COLO829 (cell line): Measurements from ENCODE around the gene CDR2.

Source experiments
- DNase-seq: peaks from one replicate; pipeline ENCODE4 v3.0.0; 2012; ENCODE audit warnings: low spot score

Gene CDR2

GRCh38 chr16:22324787-22325597 is 49.4 kb downstream of the CDR2 start:
- DNase-seq = no peak

DNA sequence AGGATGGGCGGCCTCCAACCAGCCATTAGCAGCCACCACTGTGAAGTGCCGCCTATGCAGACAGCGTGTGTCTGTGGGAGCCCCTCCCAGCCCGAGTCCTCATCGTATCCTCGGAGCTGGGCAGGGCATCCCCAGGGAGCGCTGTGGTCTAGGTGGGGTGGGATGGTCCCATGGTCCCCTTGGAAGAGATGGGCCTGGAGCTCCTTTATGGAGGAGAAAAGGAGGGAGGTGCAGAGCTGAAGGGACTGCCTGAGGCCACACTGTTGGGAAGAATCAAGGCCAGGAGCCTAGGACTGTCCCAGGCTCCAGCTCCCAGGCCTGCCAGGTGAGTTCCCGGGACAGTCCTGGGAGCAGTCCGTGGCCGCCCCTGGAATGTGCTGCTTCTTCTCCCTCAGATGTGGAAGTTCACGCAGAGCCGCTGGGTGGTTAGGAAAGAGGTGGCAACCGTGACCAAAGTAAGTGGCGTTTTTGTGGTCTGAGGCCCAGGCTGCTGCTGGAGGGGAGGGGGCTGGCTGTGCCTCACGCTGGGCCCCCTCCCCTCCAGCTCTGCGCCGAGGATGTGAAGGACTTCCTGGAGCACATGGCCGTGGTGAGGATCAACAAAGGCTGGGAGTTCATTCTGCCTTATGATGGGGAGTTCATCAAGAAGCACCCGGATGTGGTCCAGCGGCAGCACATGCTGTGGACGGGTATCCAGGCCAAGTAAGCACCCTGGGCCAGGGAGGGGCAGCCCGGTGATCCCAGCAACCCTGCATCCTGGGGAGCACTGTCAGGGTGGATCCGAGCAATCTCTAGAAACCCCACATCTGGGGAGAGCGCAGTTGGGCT is 50.2 kb downstream of the CDR2 start:
- no peak for DNase-seq

- no peak for DNase-seq
These were observed 51.1 kb downstream of the CDR2 start for GRCh38 chr16:22323173-22323958.

DNA sequence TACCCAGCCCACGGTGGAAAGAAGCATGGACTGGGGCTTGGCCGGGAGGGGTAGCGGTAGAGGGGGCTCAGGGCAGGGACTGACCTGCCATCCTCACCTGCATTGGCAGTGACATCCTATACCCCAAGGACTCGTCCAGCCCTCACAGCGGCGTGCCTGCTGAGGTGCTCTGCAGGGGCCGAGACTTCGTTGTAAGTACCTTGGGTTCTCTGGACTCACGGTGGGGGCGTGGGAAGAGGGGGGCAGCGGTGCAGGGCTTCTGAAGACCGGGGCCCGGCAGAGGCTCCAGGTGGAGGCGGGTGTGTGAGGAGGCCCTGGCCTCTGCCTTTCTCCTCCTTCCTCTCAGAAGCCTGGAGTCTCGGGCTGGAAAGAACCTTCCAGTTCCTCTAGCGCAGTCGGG is 51.7 kb downstream of the CDR2 start:
- DNase-seq = no peak

- no peak for DNase-seq
These were observed 52.4 kb downstream of the CDR2 start for GRCh38 chr16:22322021-22322471.

- DNase-seq = peak; percentile 67
These were observed 52.9 kb downstream of the CDR2 start for GRCh38 chr16:22321340-22322001.

DNA sequence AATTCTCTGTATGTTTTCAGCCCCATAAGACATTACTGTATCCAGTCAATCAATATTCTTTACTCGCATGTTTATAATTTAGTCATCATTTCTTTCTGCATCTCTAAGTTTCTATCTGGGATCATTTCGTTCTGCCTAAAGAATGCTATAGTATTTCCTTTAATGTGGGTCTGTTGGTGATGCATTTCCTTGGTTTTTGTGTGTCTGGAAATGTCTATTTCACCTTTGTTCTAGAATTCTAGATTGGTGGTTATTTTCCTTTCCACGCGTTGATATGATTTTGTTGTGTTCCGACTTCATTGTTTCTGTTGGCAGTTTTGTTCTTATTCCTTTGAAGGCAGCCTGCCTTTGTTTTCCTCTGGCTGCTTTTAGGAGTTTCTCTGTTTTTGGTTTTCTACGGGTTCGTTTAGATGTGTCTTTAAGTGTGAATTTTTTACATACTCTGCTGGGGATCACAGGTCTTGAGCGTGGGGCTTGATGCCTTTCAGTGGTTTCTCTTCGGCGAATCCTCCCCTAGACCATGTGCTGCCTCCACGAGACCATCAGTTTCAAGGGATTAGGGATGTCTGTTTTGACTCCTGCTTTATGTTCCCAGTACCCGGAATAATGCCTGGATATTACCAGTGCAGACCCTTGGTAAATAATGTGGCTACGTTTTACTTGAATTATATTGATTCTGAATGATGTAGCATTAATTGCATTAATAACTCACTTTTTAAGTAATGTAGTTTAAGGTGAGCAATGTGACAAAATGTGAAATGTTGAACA is 53.7 kb downstream of the CDR2 start:
- no peak for DNase-seq

GRCh38 chr16:22318690-22319358 is 55.6 kb downstream of the CDR2 start:
- peak; percentile 28 for DNase-seq

DNA sequence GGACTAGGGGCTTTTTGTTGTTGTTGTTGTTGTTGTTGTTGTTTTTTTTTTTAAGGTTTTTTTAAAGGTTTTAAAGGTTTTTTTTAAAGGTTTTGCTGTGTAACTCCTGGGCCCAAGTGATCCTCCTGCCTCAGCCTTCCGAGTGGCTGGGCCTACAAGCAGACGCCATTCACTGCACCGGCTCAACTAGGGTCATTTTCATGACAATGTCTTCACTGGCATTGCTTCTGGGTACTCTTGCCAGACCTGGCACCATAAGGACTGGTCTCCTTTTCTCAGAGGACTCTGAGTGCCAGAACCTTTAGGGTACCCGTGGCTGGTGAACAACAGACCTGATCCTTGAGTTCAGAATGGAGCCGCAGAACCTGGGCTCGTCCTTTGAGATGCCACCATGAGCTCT is 56.8 kb downstream of the CDR2 start:
- DNase-seq = no peak

DNA sequence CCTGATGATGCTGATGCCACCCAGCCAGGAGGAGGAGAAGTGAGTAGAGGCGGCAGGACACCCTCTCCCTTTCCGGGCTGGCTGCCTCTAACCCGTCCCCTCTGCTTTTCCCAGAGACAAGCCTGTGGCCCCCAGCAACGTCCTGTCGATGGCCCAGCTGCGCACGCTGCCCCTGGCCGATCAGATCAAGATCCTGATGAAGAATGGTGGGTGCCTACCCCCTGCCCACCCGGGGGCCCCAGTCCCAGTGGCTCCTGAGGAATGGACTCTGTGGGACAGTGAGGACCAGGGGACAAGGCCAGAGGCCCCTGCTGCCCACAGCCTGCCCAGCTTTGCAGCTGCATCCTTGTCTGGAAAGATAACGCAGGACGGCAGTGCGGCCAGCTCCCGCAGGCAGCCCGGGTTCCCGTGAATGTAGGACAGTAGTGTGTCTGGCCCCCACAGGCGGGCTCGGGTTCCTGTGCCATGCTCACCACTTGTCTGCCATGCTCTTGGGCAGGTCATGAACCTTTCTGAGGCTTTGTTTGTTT is 57.4 kb downstream of the CDR2 start:
- DNase-seq = no peak

GRCh38 chr16:22316411-22316811 is 58.0 kb downstream of the CDR2 start:
- no peak for DNase-seq

DNA sequence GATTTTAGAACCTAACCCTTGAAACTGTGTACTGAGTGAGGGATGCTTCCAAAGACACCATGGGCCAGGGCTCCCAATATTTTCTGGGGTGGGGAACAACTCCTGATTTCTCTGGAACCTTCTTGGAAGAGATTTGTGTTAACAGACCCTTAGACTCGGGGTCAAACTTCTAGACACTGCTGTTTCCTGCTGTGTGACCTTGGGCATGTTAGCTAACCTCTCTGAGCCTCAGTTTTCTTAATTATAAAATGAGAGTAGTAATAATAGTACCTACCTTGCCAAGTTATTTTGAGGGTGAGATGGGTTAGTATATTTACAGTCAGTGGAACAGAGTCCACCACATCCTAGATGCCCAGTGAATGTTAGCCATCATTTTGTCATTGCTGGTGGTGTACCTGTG is 58.4 kb downstream of the CDR2 start:
- DNase-seq = no peak

GRCh38 chr16:22314661-22315626 is 59.5 kb downstream of the CDR2 start:
- DNase-seq = no peak

- no peak for DNase-seq
These were observed 60.4 kb downstream of the CDR2 start for GRCh38 chr16:22313876-22314470.

- no peak for DNase-seq
These were observed 61.3 kb downstream of the CDR2 start for GRCh38 chr16:22312897-22313781.

- no peak for DNase-seq
These were observed 62.9 kb downstream of the CDR2 start for GRCh38 chr16:22311520-22311919.

DNA sequence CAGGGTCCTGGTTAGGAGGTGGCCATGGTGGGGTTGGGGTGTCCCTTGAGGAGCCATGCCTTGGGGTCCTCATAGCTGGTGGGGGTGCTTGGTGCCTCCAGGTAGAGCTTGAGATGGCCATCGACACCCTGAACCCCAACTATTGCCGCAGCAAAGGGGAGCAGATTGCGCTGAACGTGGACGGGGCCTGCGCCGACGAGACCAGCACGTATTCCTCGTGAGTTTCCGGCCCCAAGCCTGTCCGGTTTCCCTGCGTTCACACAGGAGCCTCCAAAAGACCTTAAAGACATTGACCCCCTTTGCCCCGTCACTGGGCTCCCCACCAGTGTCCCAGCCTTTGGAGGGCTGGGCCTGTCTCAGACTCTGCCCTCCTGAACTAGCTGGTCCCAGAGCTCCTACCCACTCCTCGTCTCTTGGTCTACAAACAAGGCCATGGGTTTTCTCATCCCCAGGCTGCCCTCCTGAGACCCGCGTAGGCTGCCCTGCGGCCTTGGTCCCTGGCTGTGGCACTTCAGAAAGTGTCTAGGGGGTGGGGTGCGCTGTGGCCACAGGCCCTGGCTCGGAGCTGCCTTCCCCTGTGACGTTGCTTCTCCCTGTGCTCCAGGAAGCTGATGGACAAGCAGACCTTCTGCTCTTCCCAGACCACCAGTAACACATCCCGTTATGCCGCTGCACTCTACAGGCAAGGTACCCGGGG is 65.4 kb downstream of the CDR2 start:
- no peak for DNase-seq
